OCI-LY7 (cell line): ENCODE measurements around the gene PEBP1.

Experiments used
- EZH2phosphoT487 ChIP-seq: fragments of 200-600 bp; sonication (generic); IDR thresholded peaks from 2 replicates; pipeline ENCODE4 v1.6.1; 2018; ENCODE audit warnings: low read depth, borderline replicate concordance, mild to moderate bottlenecking, mixed run types, antibody characterized with exemption, low read length, moderate library complexity, mixed read lengths
- TF ChIP-seq, protein P1 (sequence below): fragments of 200-600 bp; sonication (generic); conservative IDR thresholded peaks from 2 replicates; pipeline ENCODE4 v1.5.1; 2014; ENCODE audit warnings: mild to moderate bottlenecking, antibody characterized with exemption, low read length, moderate library complexity, mixed read lengths

GRCh38 chr12:118151755-118152154, 15.8 kb downstream of the PEBP1 start:
- TF ChIP-seq, protein P1, sequence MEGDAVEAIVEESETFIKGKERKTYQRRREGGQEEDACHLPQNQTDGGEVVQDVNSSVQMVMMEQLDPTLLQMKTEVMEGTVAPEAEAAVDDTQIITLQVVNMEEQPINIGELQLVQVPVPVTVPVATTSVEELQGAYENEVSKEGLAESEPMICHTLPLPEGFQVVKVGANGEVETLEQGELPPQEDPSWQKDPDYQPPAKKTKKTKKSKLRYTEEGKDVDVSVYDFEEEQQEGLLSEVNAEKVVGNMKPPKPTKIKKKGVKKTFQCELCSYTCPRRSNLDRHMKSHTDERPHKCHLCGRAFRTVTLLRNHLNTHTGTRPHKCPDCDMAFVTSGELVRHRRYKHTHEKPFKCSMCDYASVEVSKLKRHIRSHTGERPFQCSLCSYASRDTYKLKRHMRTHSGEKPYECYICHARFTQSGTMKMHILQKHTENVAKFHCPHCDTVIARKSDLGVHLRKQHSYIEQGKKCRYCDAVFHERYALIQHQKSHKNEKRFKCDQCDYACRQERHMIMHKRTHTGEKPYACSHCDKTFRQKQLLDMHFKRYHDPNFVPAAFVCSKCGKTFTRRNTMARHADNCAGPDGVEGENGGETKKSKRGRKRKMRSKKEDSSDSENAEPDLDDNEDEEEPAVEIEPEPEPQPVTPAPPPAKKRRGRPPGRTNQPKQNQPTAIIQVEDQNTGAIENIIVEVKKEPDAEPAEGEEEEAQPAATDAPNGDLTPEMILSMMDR: no peak
- TF ChIP-seq EZH2phosphoT487: no peak
